Mesenteric fat pad (tissue), 1 donor: ENCODE data around the gene TSC22D2. TPM values are rescaled to one million over a fixed set of nuclear protein-coding genes. Genes with fewer than 3 reads are reported as not detected.

Experiments
- total RNA-seq: library from RNA; stranded (reverse); fragmentation: NEBNext Ultra II Directional; extraction: Animal tissue kit (Norgen Biotek cat#: 25700); gene quantifications from one replicate; pipeline ENCODE4 v1.2.1, GENCODE V29; 2021
- donor health status: DM: yes; HTN: yes; CAD: no.

The TSC22D2 gene
- total RNA-seq, 1 donor from 2014 or later = 41.5 TPM

Other genes with a start within 250 kb of the TSC22D2 start
- 85.2 TPM for gene SERP1, start 138.2 kb downstream of the TSC22D2 start, total RNA-seq
- gene EIF2A, start 138.5 kb downstream of the TSC22D2 start, total RNA-seq = 77.2 TPM
- gene SELENOT, start 195.0 kb downstream of the TSC22D2 start, total RNA-seq = 104 TPM